A673 (cell line): ENCODE measurements around the gene FTHL17.

Source experiments
- CTCF ChIP-seq: fragments of 300-800, 200-600 bp; sonication (generic); conservative IDR thresholded peaks from 2 replicates; pipeline ENCODE4 v1.5.1; 2017; ENCODE audit warnings: low read depth, mild to moderate bottlenecking, antibody characterized with exemption, low read length, moderate library complexity, mixed read lengths
- EZH2 ChIP-seq: fragments of 200-600 bp; sonication (generic); IDR thresholded peaks from 2 replicates; pipeline ENCODE4 v1.6.1; 2017; ENCODE audit warnings: borderline replicate concordance, low read depth, mild to moderate bottlenecking, mixed read lengths, antibody characterized with exemption, low read length; ENCODE audit not compliant: poor library complexity, severe bottlenecking

GRCh38 chrX:31057291-31057690 is 14.6 kb downstream of the FTHL17 start:
- TF ChIP-seq CTCF (no peak), EZH2 (no peak)
